T-helper 22 cell (primary cell): ENCODE measurements around the gene PPARA.
"Not testable (repeated sequence)": the region's sequence is repeated elsewhere in the genome, so short reads cannot be mapped to it uniquely, and the experiment has no call there.

Experiments used
- DNase-seq: peaks from one replicate; pipeline ENCODE4 v3.0.0-alpha.2; 2020; ENCODE audit warnings: low read depth

Gene PPARA

DNA sequence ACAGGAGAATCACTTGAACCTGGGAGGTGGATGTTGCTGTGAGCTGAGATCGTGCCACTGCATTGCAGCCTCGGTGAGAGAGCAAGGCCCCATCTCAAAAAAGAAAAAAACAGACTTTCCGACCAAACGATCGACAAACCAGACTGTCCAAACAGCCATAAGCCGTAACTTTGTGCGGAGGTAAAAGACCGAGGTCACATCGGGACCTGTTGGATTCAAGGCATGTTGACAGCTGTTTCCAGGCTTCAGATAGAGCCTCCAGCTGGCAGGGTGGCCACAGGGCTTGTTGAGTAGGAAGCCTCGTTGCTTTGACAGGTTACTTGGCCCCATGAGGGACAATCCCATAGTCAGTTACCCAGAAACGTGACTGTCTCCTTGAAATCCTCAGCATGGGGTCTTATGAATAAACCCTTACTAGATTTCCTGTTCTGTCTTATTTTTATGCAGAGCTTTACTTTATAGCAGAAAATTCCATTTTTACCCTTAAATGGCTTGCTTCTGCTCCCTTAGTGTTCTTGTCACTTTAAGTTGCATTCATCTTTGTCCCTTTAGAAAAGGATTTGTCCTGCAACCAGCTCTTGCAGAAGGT is 22.3 kb downstream of the PPARA start:
- no peak for DNase-seq

GRCh38 chr22:46173152-46173551 is 22.8 kb downstream of the PPARA start:
- DNase-seq: no peak

DNA sequence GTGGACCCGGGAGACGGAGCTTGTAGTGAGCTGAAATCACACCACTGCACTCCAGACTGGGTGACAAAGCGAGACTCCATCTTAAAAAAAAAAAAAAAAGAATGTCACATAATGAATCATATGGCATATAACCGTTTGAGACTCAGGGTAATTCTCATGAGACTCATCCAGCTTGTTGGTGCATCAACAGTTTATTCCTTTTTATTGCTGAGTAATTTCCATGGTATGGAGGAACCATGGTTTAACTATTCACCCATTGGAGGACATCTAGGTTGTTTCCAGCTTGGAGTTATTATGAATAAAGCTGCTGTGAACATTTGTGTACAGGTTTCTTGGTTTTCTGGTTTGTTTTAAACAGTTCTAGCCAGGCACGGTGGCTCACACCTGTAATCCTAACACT is 25.3 kb downstream of the PPARA start:
- DNase-seq: no peak

- no peak for DNase-seq
Measured at GRCh38 chr22:46176508-46177003, 26.2 kb downstream of the PPARA start.

DNA sequence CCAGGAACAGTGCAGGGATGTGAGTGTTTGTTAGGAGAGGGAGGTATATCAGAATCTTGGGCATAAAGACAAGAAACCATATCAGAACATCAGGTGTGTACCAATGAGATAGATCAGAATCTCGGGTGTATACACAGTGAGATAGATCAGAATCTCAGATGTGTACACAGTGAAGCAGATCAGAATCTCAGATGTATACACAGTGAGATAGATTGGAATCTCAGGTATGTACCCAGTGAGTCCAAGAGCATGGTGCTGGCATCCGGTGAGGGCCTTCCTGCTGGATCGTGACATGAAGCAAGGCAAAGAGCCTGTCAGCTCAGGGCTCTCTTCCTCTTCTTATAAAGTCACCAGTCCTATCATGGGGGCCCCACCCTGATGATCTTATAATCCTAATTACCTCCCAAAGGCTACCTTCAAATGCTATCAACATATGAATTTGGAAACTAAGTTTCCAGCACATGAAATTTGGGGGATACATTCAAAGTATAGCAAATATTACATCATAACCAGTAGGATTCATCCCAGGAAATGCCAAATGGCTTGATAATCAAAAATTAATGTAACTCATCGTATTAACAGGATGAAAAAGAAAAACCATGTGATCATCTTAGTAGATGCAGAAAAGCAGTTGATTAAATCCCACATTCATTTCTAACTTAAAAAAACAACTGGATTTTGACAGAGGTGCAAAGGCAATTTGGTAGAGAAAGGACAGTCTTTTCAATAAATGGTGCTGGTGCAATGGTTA is 28.6 kb downstream of the PPARA start:
- no peak for DNase-seq

DNA sequence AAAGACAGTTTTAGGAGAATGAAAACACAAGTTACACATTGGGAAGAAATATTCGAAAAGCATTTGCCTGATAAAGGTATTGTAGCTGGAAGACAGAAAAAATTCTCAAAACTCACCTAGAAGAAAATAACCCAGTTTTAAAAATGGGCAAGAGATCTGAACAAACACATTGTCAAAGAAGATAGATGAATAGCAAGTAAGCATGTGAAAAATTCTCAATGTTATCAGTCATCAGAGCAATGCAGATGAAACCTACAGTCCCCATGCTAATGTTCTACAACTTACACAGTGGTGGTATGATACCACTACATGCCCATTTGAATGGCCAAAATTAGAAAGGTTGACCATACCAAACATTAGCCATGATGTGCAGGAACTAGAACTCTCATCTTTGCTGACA is 29.4 kb downstream of the PPARA start:
- DNase-seq: no peak

GRCh38 chr22:46180370-46181137 is 30.2 kb downstream of the PPARA start:
- DNase-seq: no peak

GRCh38 chr22:46183733-46184132 is 33.4 kb downstream of the PPARA start:
- DNase-seq: no peak

DNA sequence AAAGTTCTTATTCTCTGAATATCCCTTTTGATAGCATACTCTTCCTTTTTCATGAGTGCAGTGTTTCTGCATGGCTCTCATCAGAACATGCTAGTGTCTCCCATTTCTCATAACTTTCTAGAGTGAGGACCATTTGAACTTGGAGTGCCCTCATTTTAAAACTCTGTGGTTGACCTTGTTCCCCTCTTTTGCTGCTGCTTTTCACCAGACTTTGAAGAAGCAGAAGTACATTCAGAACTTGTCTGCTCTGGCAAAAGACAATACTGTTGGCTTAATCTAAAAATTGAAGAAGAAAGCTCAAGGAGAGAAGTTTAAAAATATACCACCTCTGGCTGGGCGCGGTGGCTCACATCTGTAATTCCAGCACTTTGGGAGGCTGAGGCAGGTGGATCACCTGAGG is 35.0 kb downstream of the PPARA start:
- no peak for DNase-seq

DNA sequence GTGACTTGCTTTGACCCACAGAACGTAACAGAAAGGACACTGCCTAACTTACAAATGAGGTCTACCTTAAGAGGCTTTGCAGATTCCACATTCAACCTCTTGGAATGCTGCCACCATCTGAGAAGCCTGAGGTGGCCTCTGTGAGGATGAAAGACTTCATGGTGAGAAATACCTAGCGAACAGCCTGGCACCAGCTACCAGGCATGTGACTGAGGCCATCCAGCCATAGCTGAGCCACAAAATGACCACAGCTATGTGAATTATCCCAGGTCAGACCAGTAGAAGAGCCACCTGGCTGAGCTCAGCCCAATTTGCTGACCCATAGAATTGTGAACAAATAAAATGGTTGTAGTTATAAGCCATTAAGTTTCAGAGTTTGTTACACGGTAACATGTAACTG is 37.5 kb downstream of the PPARA start:
- no peak for DNase-seq

DNA sequence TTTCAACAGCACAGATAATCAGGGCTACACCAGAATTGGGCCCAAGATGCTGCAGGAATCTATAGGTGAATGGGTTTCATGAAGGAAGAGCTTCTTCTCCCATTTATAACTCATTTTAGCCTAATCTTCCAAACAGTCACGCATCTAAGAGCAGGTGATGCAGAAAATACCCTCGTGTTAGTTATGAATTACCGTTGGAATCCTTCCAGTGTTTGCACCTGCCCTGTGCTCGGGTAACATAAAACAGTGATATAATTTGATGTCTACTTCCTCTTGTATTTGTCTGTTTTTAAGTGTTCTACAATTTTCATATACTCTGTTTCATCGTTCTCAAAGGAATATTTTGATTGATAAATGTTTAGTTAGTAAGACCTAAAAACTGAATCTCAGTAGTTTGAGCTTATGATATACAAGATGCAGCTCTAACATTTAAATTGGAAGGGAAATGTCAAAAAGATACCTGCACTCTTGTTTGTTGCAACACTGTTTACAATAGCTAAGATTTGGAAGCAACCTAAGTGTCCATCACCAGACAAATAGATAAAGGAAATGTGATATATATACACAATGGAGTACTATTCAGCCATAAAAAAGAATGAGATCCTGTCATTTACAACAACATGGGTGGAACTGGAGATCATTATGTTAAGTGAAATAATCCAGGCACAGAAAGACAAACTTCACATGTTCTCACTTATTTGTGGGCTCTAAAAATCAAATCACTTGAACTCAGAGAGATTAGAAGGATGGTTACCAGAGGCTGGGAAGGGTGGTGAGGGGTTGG is 42.1 kb downstream of the PPARA start:
- no peak for DNase-seq

GRCh38 chr22:46193898-46194310 is 43.6 kb downstream of the PPARA start:
- no peak for DNase-seq

GRCh38 chr22:46195487-46196165 is 45.3 kb downstream of the PPARA start:
- no peak for DNase-seq

DNA sequence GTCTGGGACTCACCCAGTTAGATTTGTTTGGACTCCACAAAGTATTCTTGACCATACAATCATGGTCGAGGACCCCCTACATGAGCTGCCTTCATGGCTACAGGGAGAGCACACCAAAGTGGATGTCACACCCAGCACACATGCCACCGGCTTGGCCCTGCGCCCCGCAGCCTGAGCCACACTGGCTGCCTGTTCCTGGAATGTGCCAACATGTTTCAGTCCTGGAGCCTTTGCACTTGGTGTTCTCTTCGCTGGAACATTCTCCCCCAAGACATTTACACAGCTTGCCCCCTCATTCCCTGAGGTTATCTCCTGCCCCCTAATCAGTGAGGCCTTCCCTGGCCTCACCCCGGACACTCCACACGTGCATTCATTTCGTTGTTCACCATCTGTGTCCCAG is 46.0 kb downstream of the PPARA start:
- no peak for DNase-seq

DNA sequence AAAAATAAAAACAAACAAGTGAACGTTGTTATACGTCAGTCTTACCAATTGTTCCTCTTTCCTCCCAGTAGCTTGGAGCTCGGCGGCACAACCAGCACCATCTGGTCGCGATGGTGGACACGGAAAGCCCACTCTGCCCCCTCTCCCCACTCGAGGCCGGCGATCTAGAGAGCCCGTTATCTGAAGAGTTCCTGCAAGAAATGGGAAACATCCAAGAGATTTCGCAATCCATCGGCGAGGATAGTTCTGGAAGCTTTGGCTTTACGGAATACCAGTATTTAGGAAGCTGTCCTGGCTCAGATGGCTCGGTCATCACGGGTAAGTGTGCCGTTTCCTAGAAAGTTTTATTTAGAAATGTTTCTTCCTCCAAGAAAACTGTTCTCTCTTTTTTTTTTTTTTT is 47.9 kb downstream of the PPARA start:
- no peak for DNase-seq

DNA sequence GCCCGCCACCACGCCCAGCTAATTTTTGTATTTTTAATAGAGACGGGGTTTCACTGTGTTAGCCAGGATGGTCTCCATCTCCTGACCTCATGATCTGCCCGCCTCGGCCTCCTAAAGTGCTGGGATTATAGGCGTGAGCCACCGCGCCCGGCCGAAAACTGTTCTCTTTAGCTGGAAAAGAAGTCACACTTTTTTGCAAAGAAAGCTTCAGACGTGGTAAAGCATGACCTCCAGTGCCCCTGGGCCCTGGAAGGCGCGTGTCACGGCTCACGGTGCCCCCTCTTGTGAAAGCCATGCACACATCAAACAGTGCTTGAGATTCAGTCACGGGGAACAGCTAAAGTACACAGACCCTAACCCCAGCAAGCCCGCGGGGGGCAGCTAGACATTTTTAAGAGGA is 48.5 kb downstream of the PPARA start:
- not testable (repeated sequence) for DNase-seq

DNA sequence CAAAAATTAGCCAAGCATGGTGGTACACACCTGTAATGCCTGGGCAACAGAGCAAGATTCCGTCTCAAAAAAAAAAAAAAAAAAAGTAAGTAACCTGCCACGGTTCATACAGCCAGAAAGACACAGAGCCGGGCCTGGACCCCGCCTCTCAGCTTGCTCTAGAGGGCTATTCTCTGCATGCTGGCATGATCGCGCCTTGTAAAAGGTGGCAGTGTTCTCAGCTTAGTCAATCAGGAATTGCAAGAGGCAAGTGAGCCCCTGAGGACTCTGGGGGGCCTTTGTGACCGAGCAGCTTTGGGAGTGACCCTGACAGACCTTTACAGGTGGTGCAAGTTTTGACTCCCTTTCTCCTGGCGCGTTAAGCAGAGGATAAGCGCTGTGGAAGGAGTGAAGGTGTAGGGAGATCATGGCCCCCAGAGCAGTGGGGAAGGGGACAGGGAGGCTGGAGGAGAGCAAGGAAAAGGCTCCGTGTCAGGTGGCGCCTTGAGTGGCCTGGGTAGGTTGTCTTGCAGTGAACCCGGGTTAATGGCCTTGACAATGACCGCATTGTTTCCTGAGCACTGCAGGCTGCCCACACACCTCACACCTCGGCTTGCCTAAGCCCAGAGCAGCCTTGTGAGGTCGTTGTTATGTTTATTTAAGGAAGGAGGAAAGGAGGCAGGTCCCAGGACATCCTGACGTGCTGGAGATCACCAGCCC is 50.9 kb downstream of the PPARA start:
- no peak for DNase-seq

DNA sequence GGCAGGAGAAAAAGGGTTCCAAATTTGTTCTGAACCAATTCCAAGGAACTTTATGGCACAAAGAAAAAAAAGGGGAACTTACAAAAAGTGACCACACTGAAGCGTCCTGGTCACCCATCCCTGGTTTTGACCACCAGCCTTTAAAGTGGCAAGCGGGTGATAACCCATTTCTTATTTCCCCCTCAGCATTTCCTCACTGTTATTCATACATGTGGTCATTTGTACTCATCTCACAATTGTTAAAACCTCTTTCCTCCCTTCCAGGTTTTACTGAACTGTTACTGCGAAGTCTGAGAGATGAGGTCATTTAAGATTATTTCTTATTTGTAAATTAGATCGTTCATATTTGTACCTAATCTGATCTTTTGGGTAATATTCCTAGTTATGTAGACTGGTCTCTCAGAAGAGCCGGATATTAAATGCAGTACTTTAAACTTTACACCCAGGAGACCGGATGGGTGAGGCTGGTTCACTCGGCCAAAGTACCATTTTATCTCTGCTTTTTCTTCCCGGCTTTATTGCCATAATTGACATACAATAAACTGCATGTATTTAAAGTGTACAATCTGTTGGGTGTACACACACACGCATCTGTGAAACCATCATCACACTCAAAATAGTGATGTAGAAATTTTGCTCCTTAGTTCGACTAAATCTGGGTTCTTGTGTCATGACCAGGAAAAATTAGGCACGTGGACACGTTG is 52.7 kb downstream of the PPARA start:
- no peak for DNase-seq

GRCh38 chr22:46203601-46203980 is 53.3 kb downstream of the PPARA start:
- DNase-seq: no peak

GRCh38 chr22:46209262-46209661 is 58.9 kb downstream of the PPARA start:
- DNase-seq: no peak
